ENCODE data around the gene RTN4. TPM values are rescaled to one million over a fixed set of nuclear protein-coding genes. Genes with fewer than 3 reads are reported as not detected.

Gene RTN4
- total RNA-seq, 2 donors from 2014 or later = 112 to 215 TPM

DNA sequence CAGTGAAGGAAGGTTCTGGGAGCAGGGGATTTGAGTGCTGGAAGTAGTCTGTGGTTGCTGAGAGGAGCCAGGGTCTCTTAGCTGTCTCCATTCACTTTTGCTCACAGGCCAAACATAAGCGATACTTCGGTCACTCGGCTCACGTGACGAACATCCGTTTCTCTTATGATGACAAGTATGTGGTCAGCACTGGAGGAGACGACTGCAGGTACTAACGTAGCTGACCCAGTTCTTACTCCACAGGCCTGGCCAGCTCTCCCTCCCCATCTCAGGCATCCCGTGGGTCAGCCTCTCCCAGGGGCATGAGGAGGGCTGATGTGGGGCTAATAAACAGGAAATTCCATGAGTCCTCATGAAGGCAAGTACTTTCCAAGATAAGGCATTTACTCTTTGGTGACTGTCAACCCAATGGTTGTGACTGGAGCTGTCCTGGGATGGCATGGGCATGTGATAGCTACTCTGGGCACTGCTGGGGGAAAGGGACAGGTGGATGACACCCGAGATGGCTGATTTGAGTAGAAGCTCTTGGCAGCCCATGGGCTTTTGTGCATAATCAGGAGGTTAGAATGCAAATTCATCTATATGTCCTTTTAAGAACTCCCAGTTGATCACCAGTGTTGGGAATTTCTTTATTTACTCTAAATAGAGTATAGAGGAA, 81.6 kb downstream of the RTN4 start:
- Histone ChIP-seq H3K36me3 (replicated peaks in 1 of 2; ENCODE audit: insufficient read depth in 1 of 2, low read depth in 2 of 2) (peaks cover 0 to 4% of the 10 kb centered on the region in 2 donors), H3K27ac (no peak overlapping the region), H3K4me3 (no peak overlapping the region), H3K4me1 (no peaks in the 10 kb centered on the region), H3K27me3 (no peaks in the 10 kb centered on the region), H3K9me3 (no peaks in the 10 kb centered on the region)
- 90 to 91% methylated on average over 10 of the region's 10 CpGs for WGBS, 2 donors
- ATAC-seq (no peak), DNase-seq (no peak)
- intact Hi-C loops (cut with DNase I) = no loop called here
- TF ChIP-seq, protein P1, sequence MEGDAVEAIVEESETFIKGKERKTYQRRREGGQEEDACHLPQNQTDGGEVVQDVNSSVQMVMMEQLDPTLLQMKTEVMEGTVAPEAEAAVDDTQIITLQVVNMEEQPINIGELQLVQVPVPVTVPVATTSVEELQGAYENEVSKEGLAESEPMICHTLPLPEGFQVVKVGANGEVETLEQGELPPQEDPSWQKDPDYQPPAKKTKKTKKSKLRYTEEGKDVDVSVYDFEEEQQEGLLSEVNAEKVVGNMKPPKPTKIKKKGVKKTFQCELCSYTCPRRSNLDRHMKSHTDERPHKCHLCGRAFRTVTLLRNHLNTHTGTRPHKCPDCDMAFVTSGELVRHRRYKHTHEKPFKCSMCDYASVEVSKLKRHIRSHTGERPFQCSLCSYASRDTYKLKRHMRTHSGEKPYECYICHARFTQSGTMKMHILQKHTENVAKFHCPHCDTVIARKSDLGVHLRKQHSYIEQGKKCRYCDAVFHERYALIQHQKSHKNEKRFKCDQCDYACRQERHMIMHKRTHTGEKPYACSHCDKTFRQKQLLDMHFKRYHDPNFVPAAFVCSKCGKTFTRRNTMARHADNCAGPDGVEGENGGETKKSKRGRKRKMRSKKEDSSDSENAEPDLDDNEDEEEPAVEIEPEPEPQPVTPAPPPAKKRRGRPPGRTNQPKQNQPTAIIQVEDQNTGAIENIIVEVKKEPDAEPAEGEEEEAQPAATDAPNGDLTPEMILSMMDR (IDR thresholded peaks at IDR 0.05) = no peak
- TF ChIP-seq POLR2A (IDR thresholded peaks at IDR 0.05) = no peak

DNA sequence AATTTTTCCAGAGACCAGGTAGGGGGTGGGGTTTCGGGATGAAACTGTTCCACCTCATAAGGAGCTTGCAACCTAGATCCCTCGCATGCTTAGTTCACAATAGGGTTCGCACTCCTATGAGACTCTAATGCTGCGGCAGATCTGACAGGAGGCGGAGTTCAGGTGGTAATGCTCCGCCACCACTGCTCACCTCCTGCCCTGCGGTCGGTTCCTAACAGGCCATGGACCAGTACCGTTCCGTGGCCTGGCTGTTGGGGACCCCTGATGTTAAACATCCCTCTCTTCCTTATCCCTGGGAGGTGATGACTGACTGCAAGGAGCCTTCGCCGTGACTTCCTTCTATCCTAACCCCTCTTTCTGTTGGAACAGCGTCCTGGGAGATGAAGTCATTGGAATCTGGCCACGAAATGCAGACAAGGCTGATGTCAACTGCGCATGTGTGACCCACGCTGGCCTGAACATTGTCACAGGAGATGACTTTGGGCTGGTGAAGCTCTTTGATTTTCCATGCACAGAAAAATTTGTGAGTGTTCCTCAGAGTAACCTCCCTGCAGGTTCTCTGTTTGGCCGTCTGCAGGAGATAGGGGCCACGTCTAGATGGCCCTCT, 82.4 kb downstream of the RTN4 start:
- H3K36me3 ChIP-seq (replicated peaks in 1 of 2; ENCODE audit: insufficient read depth in 1 of 2, low read depth in 2 of 2) = peaks cover 0 to 4% of the 10 kb centered on the region in 2 donors
- no peaks in the 10 kb centered on the region for H3K27me3 ChIP-seq
- H3K4me3 ChIP-seq = no peak overlapping the region
- ATAC-seq (no peak), DNase-seq (no peak)
- intact Hi-C loops (cut with DNase I) = no loop called here
- WGBS, 2 donors = 92 to 96% methylated on average over 18 of the region's 18 CpGs
- no peak for TF ChIP-seq POLR2A (IDR thresholded peaks at IDR 0.05)
- TF ChIP-seq, protein P1 (IDR thresholded peaks at IDR 0.05) = no peak
- H3K4me1 ChIP-seq = no peaks in the 10 kb centered on the region
- H3K9me3 ChIP-seq = no peaks in the 10 kb centered on the region
- no peak overlapping the region for H3K27ac ChIP-seq

DNA sequence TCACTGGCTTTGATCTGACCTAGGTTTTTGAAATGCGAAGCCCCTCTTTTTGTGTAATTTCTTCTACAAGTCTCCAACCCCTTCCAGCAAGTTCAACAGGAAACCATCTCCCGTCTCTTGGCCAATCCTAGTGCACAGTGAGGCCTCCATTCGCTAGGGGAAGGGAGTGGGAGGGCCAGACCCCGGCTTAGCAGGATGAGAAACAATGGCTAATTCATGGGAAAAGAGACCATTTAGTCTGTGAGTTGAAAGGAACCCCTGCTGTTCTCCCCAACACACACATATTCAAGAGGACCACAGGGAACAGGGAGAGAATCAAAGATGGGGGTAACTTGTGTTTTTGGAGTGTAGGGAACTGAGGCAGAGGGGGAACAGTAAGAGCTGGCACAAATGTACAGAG, 83.0 kb downstream of the RTN4 start:
- Histone ChIP-seq H3K27me3 (no peaks in the 10 kb centered on the region), H3K36me3 (replicated peaks in 1 of 2; ENCODE audit: insufficient read depth in 1 of 2, low read depth in 2 of 2) (peaks cover 0 to 4% of the 10 kb centered on the region in 2 donors), H3K27ac (no peak overlapping the region), H3K4me1 (no peaks in the 10 kb centered on the region), H3K4me3 (no peak overlapping the region), H3K9me3 (no peaks in the 10 kb centered on the region)
- ATAC-seq = no peak
- DNase-seq = no peak
- TF ChIP-seq, protein P1 (IDR thresholded peaks at IDR 0.05) = no peak
- TF ChIP-seq POLR2A (IDR thresholded peaks at IDR 0.05) = no peak
- WGBS, 2 donors = 72 to 81% methylated on average over 4 of the region's 4 CpGs
- intact Hi-C loops (cut with DNase I) = no loop called here

DNA sequence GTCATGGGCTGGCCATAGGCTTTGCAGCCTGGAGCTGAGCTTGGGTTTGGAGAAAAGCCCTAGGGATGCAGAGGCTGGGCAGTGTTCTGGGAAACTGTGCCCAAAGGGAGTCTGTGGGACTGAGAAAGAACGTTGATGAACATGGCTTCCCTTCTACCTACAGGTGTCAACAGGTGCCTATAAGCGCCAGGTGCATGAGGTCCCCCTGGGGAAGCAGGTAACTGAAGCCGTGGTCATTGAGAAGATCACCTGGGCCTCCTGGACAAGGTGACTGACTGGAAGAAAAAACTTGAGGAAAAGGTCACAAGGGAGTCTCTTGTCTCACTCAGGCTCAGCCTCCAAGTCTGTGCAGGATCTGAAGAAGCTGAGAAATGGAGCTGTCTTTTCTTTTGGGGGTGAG, 83.4 kb downstream of the RTN4 start:
- WGBS, 2 donors = 91 to 96% methylated on average over 3 of the region's 3 CpGs
- no peaks in the 10 kb centered on the region for H3K27me3 ChIP-seq
- no peak overlapping the region for H3K27ac ChIP-seq
- intact Hi-C loops (cut with DNase I) = no loop called here
- DNase-seq (no peak), ATAC-seq (no peak)
- H3K4me1 ChIP-seq = no peaks in the 10 kb centered on the region
- H3K36me3 ChIP-seq (replicated peaks in 1 of 2; ENCODE audit: insufficient read depth in 1 of 2, low read depth in 2 of 2) = peaks cover 0 to 4% of the 10 kb centered on the region in 2 donors
- H3K9me3 ChIP-seq = no peaks in the 10 kb centered on the region
- no peak for TF ChIP-seq POLR2A (IDR thresholded peaks at IDR 0.05)
- TF ChIP-seq, protein P1 (IDR thresholded peaks at IDR 0.05) = no peak
- no peak overlapping the region for H3K4me3 ChIP-seq

All from body of pancreas (tissue), 4 donors.